Coronary artery (tissue), 2 donors: ENCODE data around the gene ICOS.
"Not testable (repeated sequence)": the region's sequence is repeated elsewhere in the genome, so short reads cannot be mapped to it uniquely, and the experiment has no call there.

Source experiments
- DNase-seq: peaks from one replicate; pipeline ENCODE4 v3.0.0-alpha.2; 2017; ENCODE audit warnings: low spot score
- H3K27ac ChIP-seq, 2 donors: fragments of 200-600 bp; sonication (generic); one replicate each; pipeline ENCODE4 v1.5.1; 2016 to 2019
- H3K4me3 ChIP-seq: fragments of 200-600 bp; sonication (generic); 2 replicates; pipeline ENCODE4 v1.5.1; 2016; ENCODE audit warnings: mild to moderate bottlenecking, moderate library complexity
- CTCF ChIP-seq: fragments of 200-600 bp; sonication (generic); IDR thresholded peaks from one replicate; pipeline ENCODE4 v1.5.1; 2019; ENCODE audit warnings: antibody characterized with exemption

The ICOS gene

DNA sequence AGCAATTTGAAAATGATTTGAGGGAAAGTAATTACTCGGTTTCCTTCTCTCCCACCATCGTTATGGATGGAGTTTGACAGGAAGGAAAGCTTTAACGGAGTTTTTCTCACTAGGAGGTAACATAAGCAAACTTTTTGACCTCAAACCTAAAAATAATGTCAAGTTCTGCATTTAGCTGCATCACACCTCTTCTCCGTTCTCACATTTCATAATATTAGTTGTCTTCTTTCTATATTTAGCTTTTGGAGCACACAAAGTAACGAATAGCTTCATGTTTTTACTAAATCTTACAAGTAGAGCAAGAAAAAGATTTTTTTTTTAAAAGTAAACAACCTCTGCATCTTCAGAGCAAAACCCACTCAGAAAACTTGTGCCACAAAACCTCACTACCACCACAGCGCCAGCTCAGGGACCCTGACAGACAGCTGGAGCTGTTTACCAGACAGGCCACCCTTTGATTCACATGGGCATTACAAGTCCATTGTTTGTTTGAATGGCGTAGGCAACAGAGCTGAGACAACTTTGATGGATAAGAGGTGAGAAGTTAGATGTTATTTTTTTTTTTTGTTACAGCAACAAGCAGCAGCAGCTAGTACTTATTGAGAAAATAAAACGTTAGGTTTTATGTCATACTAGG lies 21.9 kb upstream of the ICOS start:
- no peak for TF ChIP-seq CTCF
- no peak for DNase-seq
- Histone ChIP-seq H3K27ac (no peak overlapping the region), H3K4me3 (no peak overlapping the region)

DNA sequence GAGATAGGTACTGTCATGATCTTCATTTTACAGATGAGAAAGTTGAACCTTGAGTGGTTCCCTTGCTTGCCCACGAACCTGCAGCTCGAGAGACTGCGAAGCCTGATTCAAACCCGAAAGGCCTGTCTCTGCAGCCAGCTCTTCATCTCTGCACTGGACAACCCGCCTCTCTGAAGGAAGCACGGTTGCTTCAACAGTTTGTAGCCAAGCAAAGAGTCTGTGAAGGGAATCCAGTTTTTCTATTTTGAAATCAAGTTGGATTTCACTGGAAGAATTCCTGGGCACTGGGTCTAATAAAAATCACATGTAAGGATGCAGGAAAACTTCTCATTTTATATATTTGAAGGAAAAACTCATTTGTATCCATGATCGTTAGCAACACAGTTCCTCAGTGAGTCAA lies 21.3 kb upstream of the ICOS start:
- no peak for DNase-seq
- Histone ChIP-seq H3K4me3 (no peak overlapping the region), H3K27ac (no peak overlapping the region)
- TF ChIP-seq CTCF: no peak

DNA sequence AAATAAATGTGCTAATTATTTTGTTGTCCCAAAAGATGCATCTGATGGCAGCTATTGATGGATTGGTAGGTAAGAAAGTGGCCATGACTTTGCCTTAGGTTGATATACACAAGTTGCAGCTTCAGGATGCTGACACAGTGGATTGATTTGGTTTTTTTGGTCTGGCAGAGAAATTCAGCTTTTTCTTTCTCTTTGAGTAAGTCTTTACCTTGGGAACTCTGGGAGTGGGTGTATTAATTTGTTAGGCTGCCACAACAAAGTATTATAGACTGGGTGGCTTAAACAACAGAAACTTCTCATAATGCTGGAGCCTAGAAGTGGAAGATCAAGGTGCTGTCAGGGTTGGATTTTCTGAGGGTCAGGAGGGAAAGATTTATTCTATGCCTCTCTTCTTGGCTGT lies 19.8 kb upstream of the ICOS start:
- Histone ChIP-seq H3K4me3 (no peak overlapping the region), H3K27ac (no peak overlapping the region)
- no peak for DNase-seq
- TF ChIP-seq CTCF: no peak

DNA sequence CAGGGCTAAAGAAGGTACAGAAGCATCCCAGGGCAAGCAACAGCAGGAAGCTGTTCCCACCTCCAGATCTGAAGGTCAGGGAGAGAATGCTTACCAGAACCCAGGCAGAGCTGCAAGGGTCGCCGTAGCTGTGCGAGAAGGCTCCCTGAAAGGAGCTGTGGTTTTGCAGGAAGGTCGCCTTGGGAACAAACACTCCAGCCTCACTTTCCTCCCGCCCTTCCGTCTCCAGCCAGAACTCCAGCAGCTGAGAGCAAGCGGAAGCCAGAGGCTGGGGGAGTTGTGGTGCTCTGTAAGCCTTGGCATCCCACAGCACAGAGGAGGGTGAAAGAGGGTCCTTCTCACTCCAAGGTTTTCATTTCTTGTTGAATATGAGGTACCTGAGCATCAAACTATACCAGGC lies 18.3 kb upstream of the ICOS start:
- TF ChIP-seq CTCF: no peak
- DNase-seq: no peak
- Histone ChIP-seq H3K4me3 (no peak overlapping the region), H3K27ac (peak overlapping the region in 1 of 2 donors; percentile 36)

DNA sequence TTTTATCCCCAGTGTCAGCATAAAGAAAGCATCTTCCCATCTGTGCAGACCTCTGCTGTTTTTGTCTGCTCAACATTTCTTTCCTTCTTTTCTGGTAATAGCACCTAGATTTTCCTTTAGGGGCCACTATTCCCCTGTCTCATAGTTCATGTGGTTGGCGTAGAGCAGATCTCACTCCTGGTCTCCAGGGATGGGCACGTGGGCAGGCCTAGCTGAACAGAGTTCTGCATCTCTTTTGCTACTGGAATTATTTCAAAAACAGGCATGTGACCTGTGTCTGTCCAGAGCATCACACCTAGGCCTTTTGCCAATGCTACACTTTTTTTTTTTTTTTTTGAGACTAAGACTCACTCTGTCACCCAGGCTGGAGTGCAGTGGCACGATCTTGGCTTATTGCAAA lies 17.7 kb upstream of the ICOS start:
- Histone ChIP-seq H3K4me3 (no peak overlapping the region), H3K27ac (no peak overlapping the region)
- DNase-seq: no peak
- TF ChIP-seq CTCF: no peak

DNA sequence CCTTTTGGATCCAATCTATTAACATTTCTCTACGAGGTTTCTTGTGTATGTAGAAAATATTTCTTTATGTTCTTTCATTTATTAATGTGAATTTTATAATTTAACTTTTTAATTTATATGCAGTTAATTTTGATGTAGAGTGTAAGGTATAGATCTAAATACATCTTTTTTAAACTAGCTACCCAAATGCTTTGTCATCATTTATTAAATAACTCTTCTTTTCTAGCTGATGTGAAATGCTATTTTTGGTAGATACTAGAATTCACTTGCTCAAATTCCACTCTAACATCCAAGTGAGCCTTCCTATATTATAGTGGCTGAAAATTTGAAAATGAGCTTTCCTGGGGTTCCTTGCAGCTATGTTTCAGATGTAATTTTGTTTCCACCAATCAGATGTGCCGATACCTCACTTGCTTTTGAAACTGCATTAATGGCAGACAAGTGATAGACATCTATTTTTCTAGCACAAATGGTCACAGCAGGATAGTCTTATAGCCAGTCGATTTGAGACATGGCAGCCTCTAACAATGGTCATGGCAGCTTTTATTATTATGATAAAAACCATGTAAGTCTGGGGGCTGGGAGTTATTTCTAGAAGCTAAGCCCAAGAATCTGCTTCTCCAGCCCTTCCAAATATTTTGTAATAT lies 10.9 kb upstream of the ICOS start:
- TF ChIP-seq CTCF: no peak
- DNase-seq: no peak
- Histone ChIP-seq H3K4me3 (no peak overlapping the region), H3K27ac (no peak overlapping the region)

GRCh38 chr2:203928849-203929248 lies 7.7 kb upstream of the ICOS start:
- Histone ChIP-seq H3K27ac (no peak overlapping the region), H3K4me3 (no peak overlapping the region)
- no peak for DNase-seq
- TF ChIP-seq CTCF: no peak

- not testable (repeated sequence) for H3K4me3 ChIP-seq, H3K27ac ChIP-seq, DNase-seq
Observed at GRCh38 chr2:203931262-203931661, 5.3 kb upstream of the ICOS start.
